ENCODE results near the gene MORN1.
A peak's percentile ranks its signal among the peaks of the same experiment; 100 is the strongest.

MORN1 gene

DNA sequence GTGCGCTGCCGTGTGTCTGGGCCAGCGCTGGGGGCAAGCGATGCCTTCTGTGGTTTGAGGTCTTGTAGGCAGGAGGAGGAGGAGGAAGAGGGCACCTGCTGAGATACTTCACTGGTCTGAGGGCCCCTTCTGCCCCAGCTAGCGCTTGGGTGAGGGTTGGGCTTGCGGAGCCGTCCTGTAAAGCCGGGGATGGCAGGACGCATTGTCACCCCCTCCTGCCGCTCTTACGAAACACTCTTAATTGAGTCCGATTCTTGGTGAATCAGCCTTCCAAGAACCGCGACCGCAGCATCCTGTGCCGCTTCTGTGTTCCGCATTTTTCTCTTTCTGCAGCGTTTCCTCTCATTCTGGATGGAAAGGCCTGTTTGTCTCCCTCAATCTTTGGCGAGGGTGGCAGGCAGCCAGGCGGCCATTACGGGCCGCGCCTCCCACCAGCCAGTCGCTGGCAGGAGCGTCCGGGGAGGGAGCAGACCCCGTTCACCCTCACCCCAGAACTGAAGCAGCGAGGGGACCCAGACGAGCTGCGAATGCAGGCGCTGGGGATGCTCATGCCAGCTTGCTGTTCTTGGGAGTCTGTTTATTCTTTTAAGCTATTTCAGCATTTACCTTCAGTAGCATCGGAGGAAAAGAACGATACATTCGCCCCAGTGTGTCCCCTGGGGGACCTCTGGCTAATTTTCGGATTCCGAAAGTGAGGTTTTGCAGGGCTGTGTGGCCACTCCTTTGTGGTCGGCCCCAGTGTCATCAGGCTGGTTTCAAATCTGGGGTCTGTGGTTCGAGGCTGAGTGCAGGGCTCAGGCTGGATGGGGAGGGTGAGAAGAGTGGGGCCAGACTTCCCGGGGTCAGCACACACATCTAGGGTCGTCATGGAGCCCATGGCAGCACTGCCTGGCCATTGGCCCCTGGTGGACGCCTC, 100.5 kb downstream of the MORN1 start:
- Histone ChIP-seq H3K4me1 (ENCODE audit: low read length) (peaks cover 15% of the 10 kb centered on the region), H3K9me3 (replicated peaks; ENCODE audit: insufficient read depth, low read length) (no peaks in the 10 kb centered on the region), H3K36me3 (replicated peaks; ENCODE audit: insufficient read depth, low read length) (no peaks in the 10 kb centered on the region), H2AFZ (ENCODE audit: low read length) (peak overlapping the region; percentile 44), H4K20me1 (ENCODE audit: insufficient read depth, low read length) (peaks cover 4% of the 10 kb centered on the region; the same call in 1 of the 2 replicates), H3K4me3 (ENCODE audit: low read length) (peak overlapping the region; percentile 55), H3K27me3 (replicated peaks; ENCODE audit: insufficient read depth, low read length) (no peaks in the 10 kb centered on the region), H3K9me2 (replicated peaks; ENCODE audit: insufficient read depth, low read length) (no peaks in the 10 kb centered on the region), H3K4me2 (ENCODE audit: low read depth, low read length) (peak overlapping the region; percentile 88), H3K79me2 (ENCODE audit: low read length) (peaks cover 35% of the 10 kb centered on the region), H3K27ac (ENCODE audit: low read length) (peak overlapping the region; percentile 75), H3F3A (ENCODE audit: insufficient read depth, low read length) (peaks cover 11% of the 10 kb centered on the region), H3K9ac (ENCODE audit: low read length) (peak overlapping the region; percentile 52)
- no peak for TF ChIP-seq EZH2 (optimal IDR thresholded peaks at IDR 0.05; ENCODE audit: low read depth, low read length)
- TF ChIP-seq EZH2phosphoT487 (IDR thresholded peaks at IDR 0.05; ENCODE audit: low read length), result no peak
- TF ChIP-seq, protein P1, sequence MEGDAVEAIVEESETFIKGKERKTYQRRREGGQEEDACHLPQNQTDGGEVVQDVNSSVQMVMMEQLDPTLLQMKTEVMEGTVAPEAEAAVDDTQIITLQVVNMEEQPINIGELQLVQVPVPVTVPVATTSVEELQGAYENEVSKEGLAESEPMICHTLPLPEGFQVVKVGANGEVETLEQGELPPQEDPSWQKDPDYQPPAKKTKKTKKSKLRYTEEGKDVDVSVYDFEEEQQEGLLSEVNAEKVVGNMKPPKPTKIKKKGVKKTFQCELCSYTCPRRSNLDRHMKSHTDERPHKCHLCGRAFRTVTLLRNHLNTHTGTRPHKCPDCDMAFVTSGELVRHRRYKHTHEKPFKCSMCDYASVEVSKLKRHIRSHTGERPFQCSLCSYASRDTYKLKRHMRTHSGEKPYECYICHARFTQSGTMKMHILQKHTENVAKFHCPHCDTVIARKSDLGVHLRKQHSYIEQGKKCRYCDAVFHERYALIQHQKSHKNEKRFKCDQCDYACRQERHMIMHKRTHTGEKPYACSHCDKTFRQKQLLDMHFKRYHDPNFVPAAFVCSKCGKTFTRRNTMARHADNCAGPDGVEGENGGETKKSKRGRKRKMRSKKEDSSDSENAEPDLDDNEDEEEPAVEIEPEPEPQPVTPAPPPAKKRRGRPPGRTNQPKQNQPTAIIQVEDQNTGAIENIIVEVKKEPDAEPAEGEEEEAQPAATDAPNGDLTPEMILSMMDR (IDR thresholded peaks at IDR 0.05; ENCODE audit: low read length), result no peak
- DNase-seq, result peak; percentile 67

DNA sequence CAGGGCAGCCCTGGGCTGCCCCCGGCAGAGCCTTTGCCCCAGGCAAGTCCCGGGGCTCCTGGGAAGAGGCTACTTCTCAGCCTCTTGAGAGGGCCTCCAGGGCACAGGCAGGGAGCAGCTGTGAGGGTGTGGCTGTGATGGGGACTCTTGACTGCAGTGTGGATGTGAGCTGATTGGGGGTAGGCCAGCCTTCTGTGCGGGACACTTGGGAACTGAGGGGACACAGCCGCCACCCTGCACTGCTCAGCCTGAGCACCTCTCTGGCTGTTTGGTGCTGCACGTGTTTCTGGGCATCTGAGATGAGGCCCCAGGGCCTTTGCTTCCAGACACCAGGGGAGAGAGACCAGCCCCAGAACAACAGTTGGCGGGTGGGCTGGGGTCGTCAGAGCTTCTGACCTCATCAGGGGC, 101.2 kb downstream of the MORN1 start:
- TF ChIP-seq EZH2phosphoT487 (IDR thresholded peaks at IDR 0.05; ENCODE audit: low read length) (no peak), EZH2 (optimal IDR thresholded peaks at IDR 0.05; ENCODE audit: low read depth, low read length) (no peak)
- TF ChIP-seq, protein P1 (IDR thresholded peaks at IDR 0.05; ENCODE audit: low read length), result no peak
- Histone ChIP-seq H3F3A (ENCODE audit: insufficient read depth, low read length) (peaks cover 11% of the 10 kb centered on the region), H3K27me3 (replicated peaks; ENCODE audit: insufficient read depth, low read length) (no peaks in the 10 kb centered on the region), H3K27ac (ENCODE audit: low read length) (peak overlapping the region; percentile 75; the same call in 1 of the 2 replicates), H3K9ac (ENCODE audit: low read length) (peak overlapping the region; percentile 52; the same call in 1 of the 2 replicates), H3K4me3 (ENCODE audit: low read length) (peak overlapping the region; percentile 55), H3K36me3 (replicated peaks; ENCODE audit: insufficient read depth, low read length) (no peaks in the 10 kb centered on the region), H3K9me2 (replicated peaks; ENCODE audit: insufficient read depth, low read length) (no peaks in the 10 kb centered on the region), H4K20me1 (ENCODE audit: insufficient read depth, low read length) (peaks cover 4% of the 10 kb centered on the region; the same call in 1 of the 2 replicates), H3K4me2 (ENCODE audit: low read depth, low read length) (peak overlapping the region; percentile 88), H3K79me2 (ENCODE audit: low read length) (peaks cover 35% of the 10 kb centered on the region), H3K9me3 (replicated peaks; ENCODE audit: insufficient read depth, low read length) (no peaks in the 10 kb centered on the region), H3K4me1 (ENCODE audit: low read length) (peaks cover 15% of the 10 kb centered on the region), H2AFZ (ENCODE audit: low read length) (peak overlapping the region; percentile 44; the same call in 1 of the 2 replicates)
- DNase-seq, result no peak

DNA sequence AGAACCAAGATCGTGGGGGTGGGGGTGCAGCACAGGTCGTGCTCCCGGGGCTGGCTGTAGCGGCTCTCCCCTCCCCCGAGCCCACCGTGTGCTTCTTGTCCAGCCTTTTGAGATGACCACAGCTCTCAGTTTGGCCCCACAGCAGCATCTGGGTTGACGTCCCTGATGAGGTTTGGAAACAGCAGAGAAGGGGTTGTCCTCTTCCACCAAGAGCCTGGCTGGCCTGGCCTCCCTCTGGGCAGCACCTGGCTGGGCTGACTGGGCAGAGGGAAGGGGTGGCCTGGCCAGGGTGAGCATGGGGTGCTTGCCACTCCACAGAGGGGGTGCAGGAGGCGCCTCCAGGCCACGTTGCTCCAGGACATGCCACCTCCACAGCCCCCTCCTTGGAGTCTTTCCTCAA, 101.7 kb downstream of the MORN1 start:
- TF ChIP-seq EZH2phosphoT487 (IDR thresholded peaks at IDR 0.05; ENCODE audit: low read length) (no peak), EZH2 (optimal IDR thresholded peaks at IDR 0.05; ENCODE audit: low read depth, low read length) (no peak)
- TF ChIP-seq, protein P1 (IDR thresholded peaks at IDR 0.05; ENCODE audit: low read length), result no peak
- Histone ChIP-seq H3K36me3 (replicated peaks; ENCODE audit: insufficient read depth, low read length) (no peaks in the 10 kb centered on the region), H3K79me2 (ENCODE audit: low read length) (peaks cover 32% of the 10 kb centered on the region), H3F3A (ENCODE audit: insufficient read depth, low read length) (peaks cover 11% of the 10 kb centered on the region), H4K20me1 (ENCODE audit: insufficient read depth, low read length) (peaks cover 4% of the 10 kb centered on the region; the same call in 1 of the 2 replicates), H3K9me3 (replicated peaks; ENCODE audit: insufficient read depth, low read length) (no peaks in the 10 kb centered on the region), H2AFZ (ENCODE audit: low read length) (no peak overlapping the region), H3K4me1 (ENCODE audit: low read length) (peaks cover 15% of the 10 kb centered on the region), H3K4me2 (ENCODE audit: low read depth, low read length) (peak overlapping the region; percentile 88), H3K27me3 (replicated peaks; ENCODE audit: insufficient read depth, low read length) (no peaks in the 10 kb centered on the region), H3K4me3 (ENCODE audit: low read length) (no peak overlapping the region), H3K27ac (ENCODE audit: low read length) (no peak overlapping the region), H3K9ac (ENCODE audit: low read length) (no peak overlapping the region), H3K9me2 (replicated peaks; ENCODE audit: insufficient read depth, low read length) (no peaks in the 10 kb centered on the region)
- no peak for DNase-seq

Data from MM.1S (cell line).